ENCODE results near the gene ANKRD39.
A peak's percentile ranks its signal among the peaks of the same experiment; 100 is the strongest.

The ANKRD39 gene

GRCh38 chr2:96804986-96805385 lies 52.8 kb downstream of the ANKRD39 start:
- CTCF ChIA-PET, result interaction anchor here (0.8 to 1.8 kb wide), 2 partner anchors 11 to 44 kb away, joined by 3 read pairs; partner anchors contain the start of gene CNNM4
- H3K4me3 ChIP-seq (ENCODE audit: control insufficient read depth in 1 of 7, extremely low read depth in 1 of 7, insufficient read depth in 4 of 7, low read depth in 2 of 7, low read length in 6 of 7), result no peak overlapping the region

GRCh38 chr2:96802721-96803120 lies 55.1 kb downstream of the ANKRD39 start:
- Histone ChIP-seq H3K9me3 (ENCODE audit: control extremely low read depth in 1 of 5, control insufficient read depth in 4 of 5, insufficient read depth in 2 of 5, low read depth in 1 of 5, low read length in 4 of 5) (no peaks in the 10 kb centered on the region), H3K27ac (ENCODE audit: insufficient read depth in 1 of 2, low read depth in 1 of 2, low read length in 2 of 2, poor library complexity in 1 of 2, severe bottlenecking in 2 of 2) (no peak overlapping the region), H3K4me3 (ENCODE audit: control insufficient read depth in 1 of 7, extremely low read depth in 1 of 7, insufficient read depth in 4 of 7, low read depth in 2 of 7, low read length in 6 of 7) (no peak overlapping the region), H3K27me3 (replicated peaks in 2 of 5; ENCODE audit: control insufficient read depth in 4 of 5, insufficient read depth in 5 of 5, low read length in 4 of 5) (no peaks in the 10 kb centered on the region), H3K4me1 (ENCODE audit: control extremely low read depth in 1 of 4, control insufficient read depth in 4 of 4, insufficient read depth in 4 of 4, low read length in 3 of 4) (peaks cover 0 to 17% (median 14%) of the 10 kb centered on the region in 4 experiments), H3K36me3 (ENCODE audit: control insufficient read depth in 4 of 4, insufficient read depth in 4 of 4, low read length in 3 of 4) (peaks cover 6 to 46% (median 24%) of the 10 kb centered on the region in 4 experiments)
- POLR2A ChIA-PET, result no interaction called here
- CTCF ChIA-PET, result interaction anchor here (0.9 to 1.4 kb wide), 5 partner anchors 18 to 246 kb away, joined by 3 to 6 read pairs (median 3); no protein-coding TSS in a partner anchor
- DNase-seq, result no peak
- WGBS (ENCODE audit: insufficient coverage), result 94% methylated on average over 4 of the region's 7 CpGs

More at GRCh38 chr2:96804986-96805385, 52.8 kb downstream of the ANKRD39 start:
- H3K4me1 ChIP-seq (ENCODE audit: control extremely low read depth in 1 of 4, control insufficient read depth in 4 of 4, insufficient read depth in 4 of 4, low read length in 3 of 4), result peaks cover 0 to 14% (median 11%) of the 10 kb centered on the region in 4 experiments
- DNase-seq, result no peak
- H3K27ac ChIP-seq (ENCODE audit: insufficient read depth in 1 of 2, low read depth in 1 of 2, low read length in 2 of 2, poor library complexity in 1 of 2, severe bottlenecking in 2 of 2), result no peak overlapping the region
- H3K9me3 ChIP-seq (ENCODE audit: control extremely low read depth in 1 of 5, control insufficient read depth in 4 of 5, insufficient read depth in 2 of 5, low read depth in 1 of 5, low read length in 4 of 5), result no peaks in the 10 kb centered on the region
- POLR2A ChIA-PET, result no interaction called here
- H3K36me3 ChIP-seq (ENCODE audit: control insufficient read depth in 4 of 4, insufficient read depth in 4 of 4, low read length in 3 of 4), result peaks cover 7 to 41% (median 25%) of the 10 kb centered on the region in 4 experiments
- no peaks in the 10 kb centered on the region for H3K27me3 ChIP-seq (replicated peaks in 2 of 5; ENCODE audit: control insufficient read depth in 4 of 5, insufficient read depth in 5 of 5, low read length in 4 of 5)

- Histone ChIP-seq H3K4me1 (ENCODE audit: control extremely low read depth in 1 of 4, control insufficient read depth in 4 of 4, insufficient read depth in 4 of 4, low read length in 3 of 4) (peaks cover 0 to 17% (median 14%) of the 10 kb centered on the region in 4 experiments), H3K27me3 (replicated peaks in 2 of 5; ENCODE audit: control insufficient read depth in 4 of 5, insufficient read depth in 5 of 5, low read length in 4 of 5) (no peaks in the 10 kb centered on the region), H3K36me3 (ENCODE audit: control insufficient read depth in 4 of 4, insufficient read depth in 4 of 4, low read length in 3 of 4) (peaks cover 6 to 54% (median 25%) of the 10 kb centered on the region in 4 experiments), H3K9me3 (ENCODE audit: control extremely low read depth in 1 of 5, control insufficient read depth in 4 of 5, insufficient read depth in 2 of 5, low read depth in 1 of 5, low read length in 4 of 5) (no peaks in the 10 kb centered on the region), H3K4me3 (ENCODE audit: control insufficient read depth in 1 of 7, extremely low read depth in 1 of 7, insufficient read depth in 4 of 7, low read depth in 2 of 7, low read length in 6 of 7) (no peak overlapping the region), H3K27ac (ENCODE audit: insufficient read depth in 1 of 2, low read depth in 1 of 2, low read length in 2 of 2, poor library complexity in 1 of 2, severe bottlenecking in 2 of 2) (no peak overlapping the region)
- POLR2A ChIA-PET, result no interaction called here
- DNase-seq, result no peak
- CTCF ChIA-PET, result interaction anchor here (0.7 to 2.5 kb wide), 9 partner anchors 8 to 245 kb away, joined by 3 to 34 read pairs (median 3); partner anchors contain the start of genes CNNM4 and LMAN2L
- 92% methylated on average over 9 of the region's 10 CpGs for WGBS (ENCODE audit: insufficient coverage)
Observed at GRCh38 chr2:96801786-96802595, 55.8 kb downstream of the ANKRD39 start.

GRCh38 chr2:96801005-96801785 lies 56.6 kb downstream of the ANKRD39 start:
- 32% methylated on average over 13 of the region's 15 CpGs for WGBS (ENCODE audit: insufficient coverage)
- peaks cover 6 to 53% (median 25%) of the 10 kb centered on the region in 4 experiments for H3K36me3 ChIP-seq (ENCODE audit: control insufficient read depth in 4 of 4, insufficient read depth in 4 of 4, low read length in 3 of 4)
- ChIA-PET CTCF (interaction anchor here (0.7 to 2.5 kb wide), 19 partner anchors 8 to 272 kb away, joined by 3 to 34 read pairs (median 4); partner anchors contain the start of genes CNNM3, CNNM4, KANSL3 and LMAN2L), POLR2A (interaction anchor here (1.0 kb wide), 1 partner anchor 37 kb away, joined by 5 read pairs; no protein-coding TSS in a partner anchor)
- H3K4me1 ChIP-seq (ENCODE audit: control extremely low read depth in 1 of 4, control insufficient read depth in 4 of 4, insufficient read depth in 4 of 4, low read length in 3 of 4), result peaks cover 0 to 17% (median 14%) of the 10 kb centered on the region in 4 experiments
- H3K9me3 ChIP-seq (ENCODE audit: control extremely low read depth in 1 of 5, control insufficient read depth in 4 of 5, insufficient read depth in 2 of 5, low read depth in 1 of 5, low read length in 4 of 5), result no peaks in the 10 kb centered on the region
- no peak overlapping the region for H3K27ac ChIP-seq (ENCODE audit: insufficient read depth in 1 of 2, low read depth in 1 of 2, low read length in 2 of 2, poor library complexity in 1 of 2, severe bottlenecking in 2 of 2)
- H3K27me3 ChIP-seq (replicated peaks in 2 of 5; ENCODE audit: control insufficient read depth in 4 of 5, insufficient read depth in 5 of 5, low read length in 4 of 5), result no peaks in the 10 kb centered on the region
- DNase-seq, result peak; percentile 70 to 80 (median 78)
- H3K4me3 ChIP-seq (ENCODE audit: control insufficient read depth in 1 of 7, extremely low read depth in 1 of 7, insufficient read depth in 4 of 7, low read depth in 2 of 7, low read length in 6 of 7), result peak overlapping the region in 3 of 7 experiments; percentile 25 to 53 (median 45)

GRCh38 chr2:96800061-96801004 lies 57.5 kb downstream of the ANKRD39 start:
- Histone ChIP-seq H3K27ac (ENCODE audit: insufficient read depth in 1 of 2, low read depth in 1 of 2, low read length in 2 of 2, poor library complexity in 1 of 2, severe bottlenecking in 2 of 2) (no peak overlapping the region), H3K9me3 (ENCODE audit: control extremely low read depth in 1 of 5, control insufficient read depth in 4 of 5, insufficient read depth in 2 of 5, low read depth in 1 of 5, low read length in 4 of 5) (no peaks in the 10 kb centered on the region), H3K4me3 (ENCODE audit: control insufficient read depth in 1 of 7, extremely low read depth in 1 of 7, insufficient read depth in 4 of 7, low read depth in 2 of 7, low read length in 6 of 7) (peak overlapping the region in 3 of 7 experiments; percentile 25 to 53 (median 45)), H3K36me3 (ENCODE audit: control insufficient read depth in 4 of 4, insufficient read depth in 4 of 4, low read length in 3 of 4) (peaks cover 6 to 53% (median 25%) of the 10 kb centered on the region in 4 experiments), H3K27me3 (replicated peaks in 2 of 5; ENCODE audit: control insufficient read depth in 4 of 5, insufficient read depth in 5 of 5, low read length in 4 of 5) (no peaks in the 10 kb centered on the region), H3K4me1 (ENCODE audit: control extremely low read depth in 1 of 4, control insufficient read depth in 4 of 4, insufficient read depth in 4 of 4, low read length in 3 of 4) (peaks cover 0 to 17% (median 14%) of the 10 kb centered on the region in 4 experiments)
- CTCF ChIA-PET, result interaction anchor here (0.7 to 2.5 kb wide), 21 partner anchors 9 to 272 kb away, joined by 3 to 34 read pairs (median 4); partner anchors contain the start of genes CNNM3, CNNM4, KANSL3 and LMAN2L
- POLR2A ChIA-PET, result interaction anchor here (1.0 kb wide), 1 partner anchor 36 kb away, joined by 5 read pairs; no protein-coding TSS in a partner anchor
- DNase-seq, result peak; percentile 24 to 72 (median 66)
- 65% methylated on average over 24 of the region's 27 CpGs for WGBS (ENCODE audit: insufficient coverage)

GRCh38 chr2:96799623-96799935 lies 58.2 kb downstream of the ANKRD39 start:
- Histone ChIP-seq H3K27ac (ENCODE audit: insufficient read depth in 1 of 2, low read depth in 1 of 2, low read length in 2 of 2, poor library complexity in 1 of 2, severe bottlenecking in 2 of 2) (no peak overlapping the region), H3K4me1 (ENCODE audit: control extremely low read depth in 1 of 4, control insufficient read depth in 4 of 4, insufficient read depth in 4 of 4, low read length in 3 of 4) (peaks cover 0 to 17% (median 14%) of the 10 kb centered on the region in 4 experiments), H3K4me3 (ENCODE audit: control insufficient read depth in 1 of 7, extremely low read depth in 1 of 7, insufficient read depth in 4 of 7, low read depth in 2 of 7, low read length in 6 of 7) (no peak overlapping the region), H3K36me3 (ENCODE audit: control insufficient read depth in 4 of 4, insufficient read depth in 4 of 4, low read length in 3 of 4) (peaks cover 6 to 53% (median 25%) of the 10 kb centered on the region in 4 experiments), H3K9me3 (ENCODE audit: control extremely low read depth in 1 of 5, control insufficient read depth in 4 of 5, insufficient read depth in 2 of 5, low read depth in 1 of 5, low read length in 4 of 5) (no peaks in the 10 kb centered on the region), H3K27me3 (replicated peaks in 2 of 5; ENCODE audit: control insufficient read depth in 4 of 5, insufficient read depth in 5 of 5, low read length in 4 of 5) (no peaks in the 10 kb centered on the region)
- CTCF ChIA-PET, result interaction anchor here (0.7 to 2.5 kb wide), 8 partner anchors 12 to 150 kb away, joined by 3 to 34 read pairs (median 6); partner anchors contain the start of gene CNNM4
- DNase-seq, result no peak
- WGBS (ENCODE audit: insufficient coverage), result 100% methylated on average over 3 of the region's 8 CpGs
- POLR2A ChIA-PET, result no interaction called here

All from common myeloid progenitor, CD34-positive (primary cell).